Ureter (tissue), 1 donor: ENCODE data around the gene SPATA33. TPM values are rescaled to one million over a fixed set of nuclear protein-coding genes. Genes with fewer than 3 reads are reported as not detected.
"Not testable (repeated sequence)": the region's sequence is repeated elsewhere in the genome, so short reads cannot be mapped to it uniquely, and the experiment has no call there.

ENCODE experiments used
- DNase-seq: peaks from one replicate; pipeline ENCODE4 v3.0.0-alpha.2; 2020; ENCODE audit warnings: low spot score
- total RNA-seq: library from RNA; stranded (reverse); gene quantifications from one replicate; pipeline ENCODE4 v1.2.4, GENCODE V29; 2023
- donor health status: DM: yes; HTN: yes; CAD: no.

Gene SPATA33
- total RNA-seq, 1 donor from 2014 or later, result 7.4 TPM

DNA sequence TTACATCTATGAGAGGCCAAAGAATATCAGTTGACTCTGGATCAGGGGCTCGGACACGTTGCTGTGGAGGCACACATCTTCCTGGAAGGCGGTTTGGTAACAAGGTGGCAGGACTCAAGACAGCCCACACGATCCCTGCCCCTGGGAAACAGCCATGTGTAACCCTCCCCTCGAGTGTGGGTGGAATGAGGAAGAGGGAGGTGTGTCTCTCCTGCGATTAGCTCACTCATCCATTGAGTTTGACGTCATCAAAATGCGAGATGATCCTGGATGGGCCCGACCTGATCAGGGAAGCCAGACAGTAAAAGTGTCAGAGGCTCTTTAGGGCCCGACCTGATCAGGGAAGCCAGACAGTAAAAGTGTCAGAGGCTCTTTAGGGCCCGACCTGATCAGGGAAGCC is 6.6 kb downstream of the SPATA33 start:
- DNase-seq, result not testable (repeated sequence)

DNA sequence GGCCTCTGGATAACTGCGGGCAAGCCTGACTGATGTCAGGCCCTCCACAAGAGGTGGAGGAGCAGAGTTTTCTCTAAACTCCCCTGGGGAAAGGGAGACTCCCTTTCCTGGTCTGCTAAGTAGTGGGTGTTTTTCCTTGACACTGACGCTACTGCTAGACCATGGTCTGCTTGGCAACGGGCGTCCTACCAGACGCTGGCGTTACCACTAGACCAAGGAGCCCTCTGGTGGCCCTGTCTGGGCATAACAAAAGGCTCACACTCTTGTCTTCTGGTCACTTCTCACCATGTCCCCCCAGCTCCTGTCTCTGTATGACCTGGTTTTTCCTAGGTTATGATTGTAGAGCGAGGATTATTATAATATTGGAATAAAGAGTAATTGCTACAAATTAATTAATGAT is 9.4 kb downstream of the SPATA33 start:
- DNase-seq, result not testable (repeated sequence)

DNA sequence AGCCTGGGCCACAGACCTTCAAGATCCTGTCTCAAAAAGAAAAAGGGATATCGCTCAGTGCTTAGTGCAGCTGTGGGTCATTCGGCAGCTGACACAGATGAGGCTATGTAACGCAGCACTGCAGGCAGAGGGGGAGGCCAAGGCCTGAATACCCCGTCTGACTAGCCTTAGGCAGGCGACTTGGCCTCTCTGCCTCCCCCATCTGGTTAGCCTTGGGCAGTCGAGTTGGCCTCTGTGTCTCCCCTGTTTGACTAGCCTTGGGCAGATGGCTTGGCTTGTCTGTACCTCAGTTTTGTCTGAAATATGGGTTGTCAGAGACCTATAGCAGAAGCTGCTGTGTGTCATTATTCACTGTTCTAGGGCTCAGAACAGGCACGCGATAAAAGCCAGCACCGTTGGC is 10.0 kb downstream of the SPATA33 start:
- no peak for DNase-seq

DNA sequence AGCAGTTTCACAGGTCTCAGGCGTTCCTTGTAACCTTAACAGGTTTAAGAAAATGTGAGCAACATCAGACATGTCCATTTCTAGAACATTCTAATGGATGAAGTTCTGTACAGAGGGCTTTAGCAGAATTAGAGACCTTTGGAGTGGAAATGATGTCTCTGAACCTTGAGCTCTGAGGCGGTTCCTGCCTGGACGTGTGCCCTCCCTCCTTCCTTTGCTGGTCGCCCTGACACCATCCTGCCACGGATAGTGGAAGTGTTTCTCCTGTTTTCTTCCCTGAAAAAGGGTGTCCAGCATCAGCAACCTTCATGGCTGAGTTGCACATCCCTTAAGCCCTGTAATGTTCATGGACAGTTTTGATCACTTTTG is 11.1 kb downstream of the SPATA33 start:
- no peak for DNase-seq

DNA sequence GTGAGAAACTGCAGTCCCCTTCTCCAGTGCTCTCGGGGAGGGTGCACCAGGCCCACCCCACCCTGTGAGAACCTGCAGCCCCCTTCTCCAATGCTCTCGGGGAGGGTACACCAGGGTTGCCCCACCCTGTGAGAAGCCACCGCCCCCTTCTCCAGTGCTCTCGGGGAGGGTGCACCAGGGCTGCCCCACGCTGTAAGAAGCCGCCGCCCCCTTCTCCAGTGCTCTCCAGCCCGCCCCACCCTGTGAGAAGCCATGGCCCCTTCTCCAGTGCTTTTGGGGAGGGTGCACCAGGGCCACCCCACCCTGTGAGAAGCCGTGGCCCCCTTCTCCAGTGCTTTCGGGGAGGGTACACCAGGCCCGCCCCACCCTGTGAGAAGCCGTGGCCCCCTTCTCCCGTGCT is 12.1 kb downstream of the SPATA33 start:
- no peak for DNase-seq

DNA sequence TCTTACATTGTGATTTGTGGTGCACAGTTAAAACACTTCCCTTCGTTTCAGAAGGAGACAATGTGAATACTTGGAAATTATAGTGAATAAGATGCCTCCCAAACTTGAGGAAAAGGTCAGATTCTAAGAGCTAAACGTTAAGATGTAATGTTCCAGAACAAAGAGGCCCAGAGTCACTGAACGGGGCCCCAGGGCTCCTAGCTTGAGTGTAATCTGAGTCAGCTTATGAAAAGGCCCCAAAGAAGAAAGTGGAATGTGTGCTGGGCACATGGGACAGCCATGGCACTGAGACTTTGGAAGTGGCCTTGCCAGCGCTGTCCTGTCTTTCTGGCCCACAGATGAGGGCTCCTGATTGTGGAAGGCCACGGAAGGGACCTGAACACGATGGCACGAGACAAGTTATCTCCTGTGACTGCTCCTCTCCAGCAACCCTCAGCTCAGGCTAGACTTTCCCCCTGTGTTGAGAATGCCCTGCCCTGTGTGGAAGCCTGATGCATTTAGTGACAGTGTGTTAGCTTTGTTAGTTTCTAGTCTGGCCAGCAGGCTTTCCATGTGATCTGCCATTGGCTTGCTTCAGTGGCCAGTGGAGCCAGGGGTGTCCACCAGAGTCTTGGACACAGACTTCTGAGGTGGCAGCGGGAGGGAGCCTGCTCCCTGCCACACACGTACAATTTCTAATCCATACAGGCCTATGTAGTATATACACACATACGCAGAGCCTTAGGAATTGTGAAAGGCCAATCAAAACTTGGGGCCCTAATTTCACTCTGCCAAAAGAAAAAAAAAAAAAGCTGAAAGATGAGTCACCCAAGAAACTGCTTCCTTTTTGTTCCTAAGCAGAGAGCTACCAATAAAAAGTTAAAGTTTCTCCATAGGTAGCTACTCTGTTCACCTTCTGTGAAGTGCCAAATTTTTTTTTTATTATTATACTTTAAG is 13.1 kb downstream of the SPATA33 start:
- DNase-seq, result no peak

DNA sequence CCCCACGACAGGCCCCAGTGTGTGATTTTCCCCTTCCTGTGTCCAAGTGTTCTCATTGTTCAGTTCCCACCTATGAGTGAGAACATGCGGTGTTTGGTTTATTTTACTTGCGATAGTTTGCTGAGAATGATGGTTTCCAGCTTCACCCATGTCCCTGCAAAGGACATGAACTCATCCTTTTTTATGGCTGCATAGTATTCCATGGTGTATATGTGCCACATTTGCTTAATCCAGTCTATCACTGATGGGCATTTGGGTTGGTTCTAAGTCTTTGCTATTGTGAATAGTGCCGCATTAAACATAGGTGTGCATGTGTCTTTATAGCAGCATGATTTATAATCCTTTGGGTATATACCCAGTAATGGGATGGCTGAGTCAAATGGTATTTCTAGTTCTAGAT is 13.9 kb downstream of the SPATA33 start:
- DNase-seq, result not testable (repeated sequence)

DNA sequence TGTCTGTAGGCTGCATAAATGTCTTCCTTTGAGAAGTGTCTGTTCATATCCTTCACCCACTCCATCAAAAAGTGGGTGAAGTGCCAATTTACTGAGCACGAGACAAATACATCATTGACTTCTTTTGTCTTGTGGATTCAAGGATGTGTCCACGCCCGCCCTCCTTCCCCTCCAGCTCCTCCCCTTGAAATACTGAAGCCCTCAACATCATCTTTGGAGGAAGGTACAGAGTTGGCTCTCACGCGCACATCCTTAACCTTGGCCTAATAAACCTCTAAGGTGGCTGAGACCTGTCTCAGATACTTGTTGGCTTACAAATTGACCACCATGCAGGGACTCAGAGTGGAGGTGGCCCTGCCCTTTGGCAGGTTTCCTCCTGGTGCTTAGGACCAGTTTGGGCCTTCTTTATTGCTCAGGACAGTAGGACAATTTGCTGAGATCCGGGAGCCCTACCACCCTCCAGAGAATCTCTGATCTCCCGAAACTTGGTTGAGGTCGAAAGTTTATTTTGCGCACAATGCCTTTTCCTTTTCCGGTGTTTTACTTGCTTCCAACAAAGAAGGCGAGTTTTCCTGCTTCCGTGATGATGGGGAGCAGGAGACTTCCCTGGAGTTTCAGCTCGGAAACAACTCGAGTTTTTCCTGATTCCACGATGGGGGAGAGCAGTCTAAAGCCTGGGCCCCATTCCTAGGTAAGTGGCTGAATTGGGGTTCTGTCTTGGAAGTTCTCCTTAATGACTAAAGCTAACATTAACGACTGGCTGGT is 14.7 kb downstream of the SPATA33 start:
- no peak for DNase-seq

DNA sequence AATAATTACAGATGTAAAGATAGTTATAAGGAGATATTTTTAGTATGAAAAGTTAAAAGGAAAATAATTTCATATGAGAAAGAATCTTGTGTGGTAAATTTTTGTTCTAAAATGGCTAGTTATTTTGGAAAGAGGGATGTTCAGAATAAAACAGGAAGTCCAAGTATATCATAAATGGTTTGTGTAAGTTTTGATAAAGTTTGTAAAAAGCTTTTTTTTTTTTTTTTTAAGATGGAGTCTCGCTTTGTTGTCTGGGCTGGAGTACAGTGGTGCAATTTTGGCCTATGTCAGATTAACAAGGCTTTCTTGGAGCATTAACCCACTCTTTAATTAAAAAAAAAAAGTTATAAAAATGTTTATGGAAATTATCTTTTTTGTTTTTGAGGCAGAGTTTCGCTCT is 20.6 kb downstream of the SPATA33 start:
- DNase-seq, result no peak

DNA sequence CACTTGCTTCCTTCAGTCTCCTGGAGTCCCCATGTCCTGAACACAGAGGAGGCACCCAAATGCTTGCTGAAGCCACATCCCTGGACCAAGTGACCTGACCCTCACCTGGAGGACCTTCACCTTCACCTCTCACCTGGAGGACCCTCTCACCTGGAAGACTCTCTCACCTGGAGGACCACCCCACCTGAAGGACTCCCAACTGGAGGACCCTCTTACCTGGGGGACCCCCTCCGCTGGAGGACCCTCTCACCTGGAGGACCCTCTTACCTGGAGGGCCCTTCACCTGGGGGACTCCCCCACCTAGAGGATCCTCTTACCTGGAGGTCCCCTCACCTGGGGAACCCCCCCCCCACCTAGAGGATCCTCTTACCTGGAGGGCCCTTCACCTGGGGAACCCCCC is 28.3 kb downstream of the SPATA33 start:
- DNase-seq, result no peak

DNA sequence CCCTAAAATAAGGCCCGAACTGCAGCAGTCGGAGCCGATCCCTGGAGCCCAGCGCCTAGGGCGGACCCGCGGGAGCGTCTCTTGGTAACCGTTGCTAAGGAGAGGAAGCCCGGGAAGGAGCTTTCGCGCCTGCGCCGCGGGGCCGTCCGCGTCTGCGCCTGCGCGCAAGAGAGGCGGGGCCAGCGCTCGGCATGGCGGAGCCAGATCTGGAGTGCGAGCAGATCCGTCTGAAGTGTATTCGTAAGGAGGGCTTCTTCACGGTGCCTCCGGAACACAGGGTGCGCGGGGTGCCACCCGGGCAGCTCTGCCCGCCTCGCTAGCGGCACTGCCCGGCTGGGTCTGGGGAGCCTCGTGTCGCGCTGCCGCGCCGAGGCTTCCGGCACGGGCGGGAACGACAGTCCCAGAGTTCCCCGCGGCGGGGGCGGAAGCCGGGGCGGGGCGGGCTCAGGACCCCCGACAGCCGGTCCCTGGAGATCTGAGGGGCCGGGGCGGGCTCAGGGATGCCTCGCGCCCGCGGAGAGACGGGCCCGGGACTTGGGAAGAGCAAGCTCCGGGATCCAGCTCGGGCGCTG is 29.0 kb downstream of the SPATA33 start, which contains the start of gene CDK10:
CDK10 (plus strand) TSS at position 170 of the 572 bp plus-strand sequence; CDS start at position 192, 22 bp downstream.
- DNase-seq, result peak; percentile 92

DNA sequence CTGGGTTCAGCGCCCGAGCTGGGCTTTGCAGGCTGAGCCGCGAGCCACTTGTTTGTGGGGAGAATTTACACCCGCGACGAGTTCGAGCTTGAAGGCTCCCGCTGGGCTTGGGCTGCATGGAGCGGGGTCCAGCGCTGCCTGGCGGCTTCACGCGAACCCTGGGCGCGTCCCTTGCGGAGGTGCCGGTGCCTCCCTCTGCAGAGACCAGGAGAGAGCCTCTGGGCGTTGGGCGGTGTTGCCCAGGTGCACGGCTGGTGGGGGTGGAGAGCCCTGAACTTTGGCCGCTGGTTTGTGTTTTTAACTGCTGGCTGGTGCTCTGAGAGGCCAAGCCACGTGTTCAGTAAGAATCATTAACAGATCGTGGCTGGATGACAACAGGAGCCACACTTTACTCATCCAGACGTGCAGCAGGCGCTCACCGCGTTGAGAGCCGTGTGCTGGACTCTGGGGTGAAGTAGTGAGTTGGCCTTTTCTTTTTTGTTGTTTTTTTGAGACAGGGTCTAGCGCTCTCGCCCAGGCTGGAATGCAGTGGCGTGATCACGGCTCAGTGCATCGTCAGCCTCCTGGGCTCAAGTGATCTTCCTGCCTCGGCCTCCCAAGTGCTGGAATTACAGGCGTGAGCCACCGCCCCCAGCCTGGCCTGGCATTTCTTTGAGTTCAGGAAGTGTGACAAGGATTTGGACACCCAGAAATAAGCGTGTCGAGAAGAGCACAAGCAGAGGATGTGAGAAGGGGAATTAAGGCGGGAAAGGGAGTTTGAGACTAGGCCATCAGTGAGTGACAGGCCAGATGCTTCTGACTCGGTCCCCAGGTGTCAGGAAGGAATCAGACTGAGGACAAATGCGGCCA is 29.7 kb downstream of the SPATA33 start:
- DNase-seq, result no peak

DNA sequence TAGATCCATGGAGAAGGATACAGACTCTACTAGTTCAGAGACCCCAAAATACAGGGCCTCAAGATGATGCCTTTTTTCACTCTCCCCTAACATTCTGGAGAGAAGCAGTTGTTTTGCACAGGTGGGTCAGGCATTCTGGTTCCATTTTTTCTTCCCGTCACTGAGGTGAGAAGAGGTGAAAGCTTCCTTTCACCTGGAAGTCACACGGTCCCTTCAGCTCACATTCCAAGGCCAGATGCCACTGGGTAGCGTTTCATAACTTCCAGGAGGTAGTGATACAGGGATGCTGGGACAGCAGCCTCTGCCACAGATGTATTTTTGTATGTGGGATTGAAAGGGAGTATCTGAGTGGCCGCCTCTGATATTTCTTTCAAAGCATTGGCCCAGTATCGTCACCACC is 30.8 kb downstream of the SPATA33 start:
- no peak for DNase-seq

DNA sequence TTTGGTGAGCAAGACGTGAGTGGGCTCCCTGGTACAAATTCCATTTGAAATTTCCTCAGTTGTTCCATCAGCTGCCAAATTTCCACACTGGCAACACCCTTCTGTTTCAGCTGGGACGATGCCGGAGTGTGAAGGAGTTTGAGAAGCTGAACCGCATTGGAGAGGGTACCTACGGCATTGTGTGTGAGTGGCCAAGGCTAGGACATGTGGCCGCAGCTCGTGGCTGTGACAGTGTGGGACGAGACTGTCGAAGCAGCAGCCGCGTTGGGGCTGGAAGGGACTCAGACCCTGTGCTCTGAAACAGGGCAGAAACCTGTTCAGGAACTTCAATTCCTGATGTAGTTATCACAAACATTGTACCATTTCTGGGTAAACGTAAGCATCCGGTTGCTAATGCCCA is 31.5 kb downstream of the SPATA33 start:
- DNase-seq, result no peak

DNA sequence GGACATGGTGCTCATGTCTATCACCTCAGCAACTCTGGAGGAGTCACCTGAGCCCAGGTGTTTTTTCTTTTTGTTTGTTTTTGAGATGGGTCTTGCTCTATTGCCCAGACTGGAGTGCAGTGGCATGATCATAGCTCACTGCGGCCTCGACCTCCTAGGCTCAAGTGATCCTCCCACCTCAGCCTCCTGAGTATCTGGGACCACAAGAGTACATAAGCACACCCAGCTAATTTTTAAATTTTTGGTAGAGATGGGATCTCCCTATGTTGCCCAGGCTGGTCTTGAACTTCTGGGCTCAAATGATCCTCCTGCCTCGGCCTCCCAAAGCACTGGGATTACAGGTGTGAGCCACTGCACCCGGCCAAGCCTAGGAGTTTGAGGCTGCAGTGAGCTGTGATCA is 32.0 kb downstream of the SPATA33 start:
- DNase-seq, result not testable (repeated sequence)

DNA sequence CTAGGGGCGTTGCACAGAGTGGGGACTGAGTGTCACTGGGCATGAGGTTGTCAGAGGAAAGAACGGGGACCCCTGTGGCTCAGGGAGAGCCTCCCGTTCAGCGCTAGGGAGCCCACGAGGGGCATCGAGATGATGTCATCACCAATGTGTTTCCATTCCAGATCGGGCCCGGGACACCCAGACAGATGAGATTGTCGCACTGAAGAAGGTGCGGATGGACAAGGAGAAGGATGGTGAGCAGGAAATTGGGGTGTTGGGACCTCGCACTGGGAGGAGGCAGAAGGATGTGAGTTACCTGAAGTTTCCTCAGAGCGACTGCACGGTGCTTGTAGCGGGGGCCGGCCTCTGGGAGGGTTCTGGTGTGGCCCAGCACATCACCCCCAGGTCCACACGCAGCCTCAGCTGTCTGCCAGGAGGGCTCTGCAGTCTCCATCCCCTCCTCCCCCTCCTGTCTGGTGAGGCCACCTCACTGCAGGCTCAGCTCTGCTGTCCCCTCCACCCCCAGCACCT is 32.8 kb downstream of the SPATA33 start:
- DNase-seq, result no peak

DNA sequence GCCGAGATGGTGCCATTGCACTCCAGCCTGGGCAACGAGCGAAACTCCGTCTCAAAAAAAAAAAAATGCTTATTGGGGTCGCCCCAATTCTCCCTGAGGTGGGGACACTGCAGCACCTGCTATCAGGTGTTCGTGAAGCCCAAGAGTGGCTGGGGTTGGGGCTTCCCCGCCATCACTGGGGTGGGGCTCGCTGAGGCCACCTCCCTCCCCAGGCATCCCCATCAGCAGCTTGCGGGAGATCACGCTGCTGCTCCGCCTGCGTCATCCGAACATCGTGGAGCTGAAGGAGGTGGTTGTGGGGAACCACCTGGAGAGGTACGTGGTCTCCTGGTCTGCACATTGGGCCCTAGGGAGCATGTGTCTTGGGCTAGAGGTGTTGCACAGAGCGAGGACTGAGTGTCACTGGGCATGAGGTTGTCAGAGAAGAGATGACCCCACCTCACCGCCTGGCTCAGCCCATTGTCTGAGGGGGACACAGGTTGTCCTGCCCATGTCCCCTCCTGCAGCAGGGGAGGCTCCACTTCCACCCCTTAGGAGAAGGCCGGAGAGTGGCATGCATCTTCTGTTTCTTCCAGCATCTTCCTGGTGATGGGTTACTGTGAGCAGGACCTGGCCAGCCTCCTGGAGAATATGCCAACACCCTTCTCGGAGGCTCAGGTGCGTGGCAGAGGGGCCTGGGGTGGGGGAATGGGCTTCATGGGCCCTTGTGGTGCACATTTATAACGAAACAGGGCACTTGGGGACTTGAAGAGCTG is 33.8 kb downstream of the SPATA33 start:
- DNase-seq, result no peak

DNA sequence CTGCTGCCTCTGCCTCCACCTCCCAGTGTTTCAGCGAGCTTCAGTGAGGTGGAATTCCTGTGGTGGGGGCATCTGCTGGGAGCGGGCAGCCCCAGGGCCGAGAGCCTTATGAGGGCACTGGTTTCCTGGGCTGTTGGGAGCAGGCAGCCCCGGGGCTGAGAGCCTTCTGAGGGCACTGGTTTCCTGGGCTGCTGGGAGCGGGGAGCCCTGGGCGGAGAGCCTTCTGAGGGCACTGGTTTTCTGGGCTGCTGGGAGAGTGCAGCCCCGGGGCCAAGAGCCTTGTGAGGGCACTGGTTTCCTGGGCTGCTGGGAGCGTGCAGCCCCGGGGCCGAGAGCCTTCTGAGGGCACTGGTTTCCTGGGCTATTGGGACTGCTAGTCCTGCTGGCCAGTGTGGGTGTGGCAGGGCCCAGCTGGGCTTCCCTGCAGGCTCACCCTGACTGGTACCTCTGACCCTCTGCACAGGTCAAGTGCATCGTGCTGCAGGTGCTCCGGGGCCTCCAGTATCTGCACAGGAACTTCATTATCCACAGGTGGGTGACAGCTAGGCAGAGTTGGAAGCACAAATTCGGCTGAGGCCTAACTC is 34.4 kb downstream of the SPATA33 start:
- no peak for DNase-seq

DNA sequence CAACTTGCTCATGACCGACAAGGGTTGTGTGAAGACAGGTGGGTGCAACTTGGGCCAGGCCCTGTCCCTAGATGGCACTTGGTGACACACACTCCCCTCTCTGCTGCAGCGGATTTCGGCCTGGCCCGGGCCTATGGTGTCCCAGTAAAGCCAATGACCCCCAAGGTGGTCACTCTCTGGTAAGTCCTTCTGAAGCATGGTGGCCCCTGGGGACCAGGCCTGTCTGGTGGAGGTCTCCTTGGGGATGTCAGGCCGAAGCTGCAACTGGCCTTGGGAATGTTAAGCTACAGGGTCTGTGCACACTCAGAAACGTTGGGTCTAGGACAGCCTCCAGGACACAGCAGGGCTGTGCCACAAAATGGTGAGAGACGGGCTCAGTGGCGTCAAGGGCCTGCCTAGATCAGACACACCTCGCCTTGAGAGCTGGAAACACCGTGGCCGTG is 35.7 kb downstream of the SPATA33 start:
- no peak for DNase-seq
